Pulmonary artery endothelial cell (primary cell): Measurements from ENCODE around the gene NRM. TPM values are rescaled to one million over a fixed set of nuclear protein-coding genes. Genes with fewer than 3 reads are reported as not detected.
A peak's percentile ranks its signal among the peaks of the same experiment; 100 is the strongest.
"Not testable (repeated sequence)": the region's sequence is repeated elsewhere in the genome, so short reads cannot be mapped to it uniquely, and the experiment has no call there.

Experiments used
- DNase-seq: peaks from one replicate; pipeline ENCODE4 v3.0.0-alpha.2; 2011; ENCODE audit warnings: low read depth, low spot score
- total RNA-seq: library from RNA; depleted of rRNA; stranded (reverse); fragments of >200 nt; gene quantifications from 2 replicates; pipeline ENCODE4 v1.2.3, GENCODE V29; 2014

NRM gene
- total RNA-seq, 1 donor from 2014 or later: 2.4 TPM

DNA sequence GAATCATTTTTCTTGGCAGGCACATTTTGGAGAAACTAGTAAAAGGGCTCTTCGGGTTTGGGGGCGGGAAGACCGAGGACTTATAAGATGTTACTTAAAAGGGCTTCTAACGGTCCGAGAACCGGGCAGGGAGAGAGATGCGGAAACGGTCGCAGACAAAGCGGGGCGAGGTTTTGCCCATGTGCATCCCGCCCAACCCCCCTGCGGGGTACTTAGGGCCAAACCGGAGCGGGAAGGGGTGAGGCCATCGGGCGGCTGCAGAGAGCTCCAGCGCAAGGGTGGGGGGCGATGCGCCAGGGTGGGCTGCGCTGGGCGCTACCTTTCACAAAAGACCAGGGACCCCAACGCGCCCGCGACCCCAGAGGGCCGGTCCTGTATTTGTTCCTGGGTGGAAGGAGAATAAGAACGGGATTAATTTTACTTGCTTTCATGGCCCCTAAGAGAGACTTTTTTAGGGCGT lies 30.0 kb upstream of the NRM start:
- no peak for DNase-seq

DNA sequence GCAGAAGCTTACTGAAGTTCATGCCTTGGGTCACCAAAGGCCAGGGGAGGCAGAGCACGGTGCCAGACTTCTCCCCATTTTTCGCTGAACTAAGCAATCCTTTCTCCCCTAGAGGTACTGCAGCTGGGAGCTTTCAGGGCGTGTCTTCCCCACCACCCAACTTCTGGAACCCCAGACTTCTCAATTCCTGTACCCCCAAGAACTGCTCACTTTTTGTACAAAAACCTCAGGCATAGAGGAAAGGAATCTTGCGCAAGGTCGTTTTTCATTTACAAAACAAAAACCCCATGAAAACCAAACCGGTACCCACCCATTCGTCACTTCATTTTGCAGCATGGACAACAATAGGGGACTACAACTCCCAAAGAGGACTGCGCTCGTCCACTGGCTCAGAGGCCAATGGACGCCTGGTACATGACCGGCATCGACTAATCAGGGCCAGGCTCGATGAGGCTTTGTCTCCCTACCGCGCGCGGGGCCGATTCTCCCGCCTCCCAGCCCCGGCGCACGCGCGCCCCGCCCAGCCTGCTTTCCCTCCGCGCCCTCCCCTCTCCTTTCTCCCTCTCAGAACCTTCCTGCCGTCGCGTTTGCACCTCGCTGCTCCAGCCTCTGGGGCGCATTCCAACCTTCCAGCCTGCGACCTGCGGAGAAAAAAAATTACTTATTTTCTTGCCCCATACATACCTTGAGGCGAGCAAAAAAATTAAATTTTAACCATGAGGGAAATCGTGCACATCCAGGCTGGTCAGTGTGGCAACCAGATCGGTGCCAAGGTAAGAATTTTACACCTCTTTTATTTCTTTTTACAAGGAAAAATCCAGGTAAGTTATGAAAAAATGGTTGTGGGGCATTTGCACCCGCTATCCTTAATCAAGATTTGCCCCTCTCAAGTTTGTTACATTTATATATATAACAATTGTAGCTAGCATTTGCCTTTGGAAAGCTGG lies 29.3 kb upstream of the NRM start, which contains the start of gene TUBB:
Gene TUBB, plus strand, starts transcription at position 562 of the 947 bp plus-strand sequence. Its CDS starts 155 bp downstream, at position 717.
- peak; percentile 93 for DNase-seq

DNA sequence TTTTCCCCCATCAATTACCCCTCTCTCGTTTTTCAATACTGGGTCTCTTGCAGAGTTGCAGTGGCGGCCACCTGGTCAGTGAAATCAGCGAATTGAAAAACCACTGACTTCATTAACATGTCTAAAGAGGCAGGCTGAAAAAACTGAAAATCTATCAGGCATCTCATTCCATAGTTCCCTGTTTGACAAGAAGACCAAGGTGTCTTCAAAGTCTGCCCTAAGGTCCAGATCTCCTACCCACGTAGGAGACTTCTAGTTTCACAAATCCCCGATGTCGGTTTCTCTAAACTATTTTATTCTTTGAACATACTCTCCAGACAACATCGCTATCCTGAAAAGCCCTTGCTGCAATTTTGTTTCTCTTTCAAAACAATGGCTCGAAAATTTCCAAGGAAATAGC lies 28.6 kb upstream of the NRM start:
- no peak for DNase-seq

DNA sequence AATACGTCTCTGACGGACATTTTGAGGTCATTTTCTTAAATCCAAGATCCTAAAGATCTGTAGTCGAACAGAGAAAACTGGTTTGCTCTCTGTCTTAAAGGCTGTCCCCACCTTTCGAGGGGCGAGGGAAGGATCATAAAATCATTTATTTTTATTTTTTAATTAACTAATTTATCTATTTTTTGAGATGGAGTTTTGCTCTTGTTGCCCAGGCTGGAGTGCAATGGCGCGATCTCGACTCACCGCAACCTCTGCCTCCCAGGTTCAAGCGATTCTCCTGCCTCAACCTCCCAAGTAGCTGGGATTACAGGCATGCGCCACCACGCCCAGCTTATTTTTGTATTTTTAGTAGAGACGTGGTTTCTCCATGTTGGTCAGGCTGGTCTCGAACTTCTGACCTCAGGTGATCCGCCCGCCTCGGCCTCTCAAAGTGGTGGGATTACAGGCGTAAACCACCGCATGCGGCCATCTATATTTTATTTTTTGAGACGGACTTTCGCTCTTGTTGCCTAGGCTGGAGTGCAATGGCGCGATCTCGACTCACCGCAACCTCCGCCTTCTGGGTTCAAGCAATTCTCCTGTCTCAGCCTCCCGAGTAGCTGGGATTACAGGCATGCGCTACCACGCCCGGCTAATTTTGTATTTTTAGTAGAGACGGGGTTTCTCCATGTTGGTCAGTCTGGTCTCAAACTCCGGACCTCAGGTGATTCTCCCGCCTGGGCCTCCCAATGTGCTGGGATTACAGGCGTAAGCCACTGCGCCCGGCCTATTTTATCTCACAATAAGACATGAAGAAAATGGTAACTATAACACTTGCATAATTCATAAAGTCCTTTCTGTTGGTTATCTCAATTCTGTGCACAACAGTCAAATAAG lies 27.3 kb upstream of the NRM start:
- not testable (repeated sequence) for DNase-seq

DNA sequence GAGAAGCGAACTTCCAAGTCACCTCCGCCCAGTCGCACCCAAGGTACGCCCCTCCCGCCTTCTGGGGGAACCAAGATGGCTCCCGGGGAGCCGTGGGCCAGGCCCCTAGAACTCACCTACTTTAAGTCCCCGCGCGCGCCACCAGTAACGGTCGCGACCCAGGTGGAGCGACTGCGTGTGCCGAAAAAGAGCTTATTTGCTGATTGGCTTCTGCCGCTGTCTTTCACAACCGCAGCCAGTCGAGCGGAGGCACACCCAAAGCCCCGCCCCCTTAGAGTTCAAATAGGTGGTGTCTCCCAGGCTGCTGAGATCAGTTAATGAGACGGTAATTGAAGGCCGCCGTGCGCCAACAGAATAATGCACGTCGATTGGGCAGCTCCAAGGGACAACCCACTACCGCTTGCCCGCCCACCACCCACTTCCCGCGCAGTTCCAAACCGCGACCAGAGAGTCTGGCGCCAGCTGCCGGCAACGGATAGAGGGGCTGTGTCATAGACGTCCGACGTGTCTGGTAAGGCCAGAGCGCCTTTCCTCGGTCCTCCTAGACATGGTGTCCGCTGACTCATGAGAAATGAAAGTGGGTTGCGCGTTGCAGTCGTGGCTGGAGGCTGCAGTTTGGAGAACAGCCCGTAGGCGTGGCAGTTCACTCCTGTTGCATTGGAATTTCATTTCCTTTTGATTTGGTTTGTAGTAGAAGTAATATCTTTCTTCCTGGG lies 26.5 kb upstream of the NRM start, which contains the start of gene MDC1:
Gene MDC1, minus strand, starts transcription at position 153 of the 716 bp plus-strand sequence. CDS start 2,106 bp downstream, outside the sequence.
- peak; percentile 100 for DNase-seq

DNA sequence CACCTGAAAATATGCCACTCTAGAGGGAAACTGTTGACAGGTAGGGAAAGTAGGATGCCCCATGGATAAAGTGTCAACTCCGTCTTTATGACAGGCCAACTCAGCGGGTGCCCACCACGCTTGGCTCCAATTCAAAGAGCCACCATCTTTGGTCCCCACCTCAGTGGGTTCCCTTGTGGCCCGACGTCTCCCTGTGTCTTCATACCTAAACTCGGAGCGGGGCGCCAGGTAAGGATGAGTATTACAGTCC lies 26.0 kb upstream of the NRM start:
- no peak for DNase-seq

DNA sequence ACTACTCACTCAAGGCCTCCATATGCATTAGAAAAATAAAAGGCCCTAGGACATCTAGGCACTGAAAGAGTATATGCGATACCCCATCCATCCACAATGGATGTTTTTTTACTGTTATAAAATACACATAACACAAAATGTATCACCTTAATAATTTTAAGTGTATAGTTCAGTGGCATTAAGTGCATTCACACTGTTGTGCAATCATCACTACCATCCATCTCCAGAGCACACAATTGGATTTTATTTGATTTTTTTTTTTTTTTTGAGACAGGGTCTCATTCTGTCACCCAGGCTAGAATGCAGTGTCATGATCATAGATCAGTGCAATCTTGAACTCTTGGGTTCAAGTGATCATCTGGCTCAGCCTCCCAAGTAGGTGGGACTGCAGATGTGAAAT lies 23.5 kb upstream of the NRM start:
- DNase-seq: no peak

DNA sequence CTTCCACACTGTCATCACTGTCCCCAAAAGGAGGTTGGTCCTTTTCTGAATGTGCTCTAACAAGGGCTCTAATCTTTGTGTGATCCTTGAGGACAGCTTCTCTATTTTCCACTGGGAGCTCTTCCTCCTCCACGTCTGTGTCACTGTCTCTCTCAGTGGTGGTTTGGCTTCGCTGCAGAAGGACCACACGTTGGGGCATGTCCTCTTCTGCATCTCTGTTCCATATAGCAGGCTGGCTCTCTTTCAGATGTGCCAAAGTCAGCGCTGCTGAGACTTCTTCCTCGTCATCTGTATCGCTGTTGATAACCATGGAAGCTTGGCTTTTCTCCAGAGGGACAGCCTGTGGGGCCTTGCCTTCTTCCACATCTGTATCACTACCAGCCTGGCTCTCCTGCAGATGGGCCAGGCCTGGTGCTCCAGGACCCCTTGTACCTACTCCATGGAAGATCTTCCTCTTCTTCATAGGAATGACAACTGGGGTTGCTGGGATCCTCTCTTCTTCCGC lies 21.7 kb upstream of the NRM start:
- DNase-seq: no peak

DNA sequence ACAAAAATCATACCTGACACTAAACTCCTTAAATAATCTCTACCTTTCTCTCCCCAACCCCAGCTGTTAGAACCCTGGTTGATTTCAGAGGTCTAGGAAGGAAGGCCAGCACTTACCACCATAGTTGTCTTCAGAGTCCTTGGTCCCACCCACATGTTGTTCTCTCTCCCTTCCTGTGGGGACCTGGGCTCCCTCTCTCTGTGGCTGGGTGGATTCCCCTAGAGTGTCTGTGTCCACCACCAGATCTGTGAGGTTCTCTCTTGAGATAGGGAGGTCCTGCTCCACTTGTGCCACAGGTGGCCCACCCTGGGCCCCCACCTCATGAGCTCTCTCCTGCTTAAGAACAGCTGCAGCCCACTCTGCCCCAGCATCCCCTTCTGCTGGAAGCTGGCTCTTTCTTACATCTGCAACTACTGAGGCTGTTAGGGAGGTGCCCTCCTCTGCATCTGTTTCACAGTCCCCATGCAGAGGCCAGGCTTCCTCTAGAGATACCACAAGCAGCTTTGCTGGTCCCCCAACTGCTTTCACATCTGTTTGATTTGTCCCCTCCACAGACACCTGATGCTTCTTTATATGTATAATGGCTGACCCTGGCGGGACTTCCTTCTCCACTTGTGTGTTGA lies 21.1 kb upstream of the NRM start:
- no peak for DNase-seq

DNA sequence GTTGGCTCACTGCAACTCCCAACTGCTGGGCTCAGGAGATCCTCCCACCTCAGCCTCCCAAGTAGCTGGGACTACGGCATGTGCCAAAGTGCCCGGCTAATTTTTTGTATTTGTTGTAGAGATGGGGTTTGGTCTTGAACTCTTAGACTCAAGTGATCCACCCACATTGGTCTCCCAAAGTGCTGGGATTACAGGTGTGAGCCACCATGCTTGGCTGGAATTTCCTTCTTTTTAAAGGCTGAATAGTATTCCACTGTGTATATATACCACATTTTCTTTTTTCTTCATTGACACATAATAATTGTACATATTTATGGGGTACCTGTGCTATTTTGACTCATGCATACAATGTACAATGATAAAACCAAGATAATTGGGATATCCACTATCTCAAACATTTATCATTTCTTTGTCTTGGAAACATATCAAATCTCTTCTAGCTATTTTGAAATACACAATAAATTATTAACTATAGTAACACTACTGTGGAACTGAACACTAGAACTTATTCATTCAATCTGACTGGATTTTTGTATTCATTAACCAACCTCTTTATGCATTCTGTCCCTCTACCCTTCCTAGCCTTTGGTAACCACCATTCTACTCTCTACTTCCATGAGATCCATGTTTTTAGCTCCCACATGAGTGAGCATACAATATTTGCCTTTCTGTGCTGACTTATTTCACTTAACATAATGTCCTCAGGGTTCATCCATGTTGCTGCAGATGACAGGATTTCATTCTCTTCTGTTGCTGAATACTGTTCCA lies 18.5 kb upstream of the NRM start:
- DNase-seq: no peak

DNA sequence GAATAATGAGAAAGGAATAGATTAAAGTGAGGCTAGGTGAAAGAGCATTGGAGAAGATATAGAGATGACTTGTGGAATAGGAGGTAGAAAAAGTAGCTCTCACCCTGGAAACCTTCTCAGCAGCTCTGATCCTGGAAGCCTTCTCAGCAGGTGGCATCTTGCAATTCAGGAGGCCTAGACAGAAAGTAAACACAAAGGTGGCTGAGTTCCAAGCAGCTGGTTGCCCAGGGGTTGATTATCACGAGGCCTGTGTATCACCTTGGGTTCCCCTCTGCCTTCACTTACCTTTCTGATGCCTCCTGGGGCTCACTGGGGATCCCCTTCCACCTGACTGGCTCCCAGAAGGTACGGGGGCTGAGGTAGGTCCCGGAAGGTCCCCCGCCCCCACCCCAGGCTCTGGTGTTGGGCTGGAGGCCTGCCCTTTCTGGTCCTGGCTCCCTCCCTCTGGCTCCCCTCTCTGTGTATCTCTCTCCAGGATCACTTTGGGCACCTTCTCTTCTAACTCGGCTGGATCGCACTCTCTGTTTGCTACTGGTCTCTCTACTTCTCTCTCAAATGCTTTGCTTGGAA lies 16.6 kb upstream of the NRM start:
- no peak for DNase-seq

DNA sequence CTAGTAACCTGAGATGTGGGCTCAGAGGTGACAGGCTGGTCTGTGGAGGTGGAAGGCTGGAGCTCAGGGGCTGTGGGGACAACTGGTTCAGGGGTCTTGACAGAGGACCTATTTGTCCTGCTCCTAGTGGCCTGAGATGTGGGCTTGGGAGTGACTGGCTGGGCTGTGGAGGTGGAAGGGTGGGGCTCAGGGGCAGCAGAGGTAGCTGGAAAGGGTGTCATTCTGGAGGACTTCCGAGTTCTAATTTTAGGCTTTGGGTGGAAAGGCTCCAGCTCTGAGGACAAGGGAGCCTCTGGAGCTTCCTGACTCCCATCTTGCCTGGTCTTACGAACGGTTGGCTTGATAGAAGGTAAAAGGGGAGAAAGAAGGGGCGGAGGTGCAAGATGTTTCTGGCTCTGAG lies 14.8 kb upstream of the NRM start:
- DNase-seq: no peak

DNA sequence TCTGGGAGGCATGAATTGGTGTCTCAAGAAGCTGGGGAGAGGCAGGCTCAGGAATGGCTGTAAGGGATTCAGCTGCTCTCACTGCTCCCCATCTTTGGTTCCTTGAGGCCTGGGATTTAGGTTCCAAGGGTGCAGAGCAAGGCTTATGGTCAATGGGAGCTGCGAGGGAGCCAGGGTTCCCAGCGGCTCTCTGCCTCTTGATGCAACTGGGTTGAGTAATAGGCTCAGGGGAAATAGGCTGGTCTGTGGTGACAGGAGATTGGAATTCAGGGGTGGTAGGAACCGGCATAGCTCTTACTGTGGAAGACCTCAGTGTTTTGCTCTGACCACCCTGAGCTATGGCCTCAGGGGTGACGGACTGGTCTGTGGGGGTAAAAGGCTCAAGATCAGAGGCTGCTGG lies 13.0 kb upstream of the NRM start:
- DNase-seq: no peak

DNA sequence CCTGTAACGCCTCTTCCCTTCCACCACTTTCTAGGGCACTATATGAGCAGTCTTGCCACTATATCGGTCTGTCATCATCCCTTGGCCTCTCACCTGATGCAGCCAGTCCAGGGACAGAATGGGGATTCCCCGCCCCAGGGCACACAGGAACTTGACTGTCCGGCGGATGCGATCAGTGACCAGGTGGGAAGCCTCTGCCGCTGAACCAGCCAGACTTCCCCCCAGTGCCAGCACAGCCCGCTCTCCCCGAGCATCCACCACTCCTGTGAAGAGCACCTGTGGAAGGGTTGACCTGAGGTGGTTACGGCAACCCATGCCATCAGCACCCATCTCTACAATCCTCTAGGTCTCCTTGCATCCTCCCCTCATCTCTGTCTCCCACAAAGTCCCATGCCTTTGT lies 12.2 kb upstream of the NRM start:
- DNase-seq: no peak

DNA sequence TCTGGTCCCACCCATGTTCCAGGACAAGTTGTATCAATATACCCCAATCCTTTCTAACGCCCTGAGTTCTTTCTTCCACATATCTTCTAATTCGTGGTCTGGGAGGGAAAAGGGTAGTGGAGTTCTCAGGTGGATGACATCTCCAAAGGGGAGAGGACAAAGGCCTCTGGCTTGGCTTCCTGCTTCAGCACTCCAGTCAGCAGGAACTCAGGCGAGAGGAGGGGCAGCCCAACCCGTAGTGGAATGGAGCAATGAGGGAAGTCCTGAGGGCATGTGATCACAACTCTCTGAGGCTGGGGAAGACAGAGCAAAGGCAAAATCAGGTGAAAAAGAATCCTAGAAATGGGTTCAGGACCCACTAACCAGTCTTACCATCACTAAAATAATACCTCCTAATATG lies 9.6 kb upstream of the NRM start:
- DNase-seq: no peak

DNA sequence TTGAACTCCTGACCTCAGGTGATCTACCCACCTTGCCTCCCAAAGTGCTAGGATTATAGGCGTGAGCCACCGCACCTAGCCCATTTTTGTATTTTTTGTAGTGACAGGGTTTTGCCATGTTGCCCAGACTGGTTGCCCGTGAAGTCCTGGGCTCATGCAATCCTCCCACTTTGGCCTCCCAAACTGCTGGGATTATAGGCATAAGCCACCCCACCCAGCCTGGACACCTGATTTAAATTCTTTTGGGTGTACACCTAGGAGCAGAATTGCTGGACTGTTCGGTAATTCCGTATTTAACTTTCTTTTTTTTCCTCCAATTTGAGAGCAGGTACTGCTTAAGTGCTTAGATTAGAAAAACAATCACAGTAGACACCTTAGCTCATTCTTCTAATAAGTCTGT lies 5.6 kb upstream of the NRM start:
- no peak for DNase-seq

DNA sequence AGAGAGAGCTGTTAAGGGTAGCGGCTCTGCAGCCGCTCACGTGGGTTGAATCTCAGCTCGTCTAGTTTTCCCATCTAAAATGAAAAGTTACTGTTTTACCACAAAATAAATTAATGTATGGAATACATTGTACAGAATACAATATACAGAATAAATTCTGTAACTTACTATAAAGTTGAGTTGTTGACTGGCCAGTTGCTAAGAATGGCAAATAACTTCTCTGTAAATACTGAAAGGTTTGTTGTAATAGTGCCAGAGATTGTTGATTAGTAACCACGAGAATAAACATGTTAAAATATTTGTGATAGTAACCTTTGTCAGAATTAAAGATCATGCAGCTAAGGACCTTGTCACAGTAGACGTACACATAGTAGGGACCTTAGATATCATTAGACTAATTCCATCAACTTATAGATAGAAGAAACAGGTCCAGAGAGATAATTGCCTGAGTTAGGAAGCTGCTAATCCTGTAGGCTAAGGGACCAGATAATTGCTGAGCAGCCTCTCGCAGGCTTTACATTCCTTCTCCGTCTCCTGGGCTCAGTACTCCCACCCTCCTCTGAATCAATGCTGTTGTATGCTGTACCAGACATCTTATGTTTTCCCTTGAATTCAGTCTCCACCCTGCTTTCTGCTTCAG lies 544 bp upstream of the NRM start:
- DNase-seq: no peak

DNA sequence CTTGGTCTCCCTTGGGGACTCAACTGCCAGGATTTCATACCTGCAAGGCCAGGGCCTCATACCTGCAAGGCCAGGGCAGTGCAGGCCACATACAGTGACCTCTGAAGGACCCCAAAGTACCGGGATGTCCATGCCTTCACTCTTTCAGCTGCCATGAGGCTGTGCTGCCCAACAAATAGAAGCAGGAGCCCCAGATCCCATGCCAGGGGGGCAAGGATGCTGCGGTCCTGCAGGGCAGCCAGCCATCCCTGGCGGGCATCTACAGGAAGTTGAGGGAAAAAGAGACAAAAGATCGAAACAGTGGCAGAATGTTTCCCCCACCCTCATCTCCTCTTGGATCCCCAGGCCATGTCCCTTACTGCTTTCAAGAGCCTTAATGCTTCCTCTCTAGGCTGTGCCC lies 799 bp downstream of the NRM start:
- no peak for DNase-seq
